ENCODE results near the gene CPED1. TPM values are rescaled to one million over a fixed set of nuclear protein-coding genes. Genes with fewer than 3 reads are reported as not detected.
"Not testable (repeated sequence)": the region's sequence is repeated elsewhere in the genome, so short reads cannot be mapped to it uniquely, and the experiment has no call there.

Gene CPED1
- total RNA-seq, 2 experiments from 2014 or later = not detected

GRCh38 chr7:121057878-121058277 is 69.4 kb downstream of the CPED1 start:
- peaks cover 9% of the 10 kb centered on the region for H3K27me3 Mint-ChIP-seq
- no peak for DNase-seq
- H3K27ac Mint-ChIP-seq = no peak overlapping the region
- CTCF ChIA-PET = interaction anchor here (1.2 to 1.6 kb wide), 2 partner anchors 24 to 70 kb away, joined by 4 to 10 read pairs; partner anchors contain the start of gene CPED1
- intact Hi-C loops (cut with micrococcal nuclease) = no loop called here
- no peak overlapping the region for H3K4me3 Mint-ChIP-seq
- H3K4me1 Mint-ChIP-seq (ENCODE audit: low read depth) = no peaks in the 10 kb centered on the region
- POLR2A ChIA-PET = no interaction called here
- H3K9me3 Mint-ChIP-seq = no peaks in the 10 kb centered on the region
- no peaks in the 10 kb centered on the region for H3K36me3 Mint-ChIP-seq

- intact Hi-C loops (cut with micrococcal nuclease) = no loop called here
- Mint-ChIP-seq H3K27ac (no peak overlapping the region), H3K4me1 (ENCODE audit: low read depth) (no peaks in the 10 kb centered on the region), H3K4me3 (no peak overlapping the region), H3K9me3 (no peaks in the 10 kb centered on the region), H3K36me3 (no peaks in the 10 kb centered on the region), H3K27me3 (peaks cover 10% of the 10 kb centered on the region)
- ChIA-PET CTCF (interaction anchor here (1.1 to 1.6 kb wide), 3 partner anchors 23 to 267 kb away, joined by 4 to 10 read pairs (median 4); partner anchors contain the start of gene CPED1), POLR2A (no interaction called here)
- no peak for DNase-seq
These were observed 70.5 kb downstream of the CPED1 start for GRCh38 chr7:121058975-121059374.

- intact Hi-C loops (cut with micrococcal nuclease); H3K4me3 Mint-ChIP-seq; H3K27me3 Mint-ChIP-seq; H3K9me3 Mint-ChIP-seq; H3K27ac Mint-ChIP-seq; H3K36me3 Mint-ChIP-seq; H3K4me1 Mint-ChIP-seq (ENCODE audit: low read depth); DNase-seq; CTCF ChIA-PET; POLR2A ChIA-PET: not testable (repeated sequence)
These were observed 71.5 kb downstream of the CPED1 start for GRCh38 chr7:121059979-121060509.

DNA sequence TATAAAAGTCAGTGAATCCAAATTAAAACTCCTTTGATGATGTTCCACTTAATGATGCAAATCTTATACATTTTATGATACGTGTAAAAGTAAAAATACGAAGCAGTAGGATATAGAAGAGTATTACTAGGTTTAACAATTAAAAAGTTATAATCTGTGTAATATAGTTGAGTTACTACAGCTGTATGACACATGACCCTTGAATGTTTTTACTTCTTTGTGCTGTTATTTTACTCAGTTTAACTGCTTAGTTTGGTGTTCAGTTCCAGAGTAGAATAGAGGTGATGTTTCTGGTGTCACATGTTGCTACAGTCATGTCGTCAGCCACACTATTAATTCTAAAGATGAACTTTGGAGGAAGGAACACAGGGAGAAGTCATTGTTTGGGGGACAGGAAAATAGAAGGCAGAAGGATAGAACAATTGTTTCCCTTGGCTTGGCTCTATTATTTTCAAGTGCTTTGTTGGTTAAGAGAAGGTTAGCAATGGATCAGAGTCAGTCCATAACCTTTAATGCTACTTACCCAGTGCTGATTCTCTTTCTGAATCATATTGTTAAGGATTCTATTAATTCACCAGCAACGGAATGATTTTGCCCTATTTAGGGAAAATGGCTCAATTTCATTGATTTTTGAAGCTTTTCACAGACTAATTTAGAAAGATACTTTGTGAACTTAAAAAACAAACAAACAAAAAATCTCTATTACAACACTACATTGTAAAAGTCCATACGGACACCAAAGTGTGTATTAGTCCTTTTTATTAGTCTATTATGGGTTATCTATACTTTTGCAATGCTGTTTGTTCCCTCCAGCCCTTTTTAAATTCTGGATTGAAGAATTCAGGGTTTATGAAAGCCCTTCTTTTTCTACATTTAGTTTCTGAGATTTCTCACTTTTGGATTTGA is 73.4 kb downstream of the CPED1 start:
- H3K27ac Mint-ChIP-seq = no peak overlapping the region
- ChIA-PET POLR2A (no interaction called here), CTCF (interaction anchor here (1.2 kb wide), 1 partner anchor 256 kb away, joined by 4 read pairs; no protein-coding TSS in a partner anchor)
- intact Hi-C loops (cut with micrococcal nuclease) = no loop called here
- peaks cover 6% of the 10 kb centered on the region for H3K27me3 Mint-ChIP-seq
- H3K9me3 Mint-ChIP-seq = no peaks in the 10 kb centered on the region
- no peak overlapping the region for H3K4me3 Mint-ChIP-seq
- H3K4me1 Mint-ChIP-seq (ENCODE audit: low read depth) = no peaks in the 10 kb centered on the region
- no peak for DNase-seq
- no peaks in the 10 kb centered on the region for H3K36me3 Mint-ChIP-seq

- POLR2A ChIA-PET = no interaction called here
- no peak overlapping the region for H3K27ac Mint-ChIP-seq
- no peak for DNase-seq
- H3K27me3 Mint-ChIP-seq = peaks cover 6% of the 10 kb centered on the region
- H3K4me3 Mint-ChIP-seq = no peak overlapping the region
- H3K4me1 Mint-ChIP-seq (ENCODE audit: low read depth) = no peaks in the 10 kb centered on the region
- CTCF ChIA-PET = no interaction called here
- no peaks in the 10 kb centered on the region for H3K9me3 Mint-ChIP-seq
- intact Hi-C loops (cut with micrococcal nuclease) = no loop called here
- no peaks in the 10 kb centered on the region for H3K36me3 Mint-ChIP-seq
These were observed 74.3 kb downstream of the CPED1 start for GRCh38 chr7:121062671-121063279.

DNA sequence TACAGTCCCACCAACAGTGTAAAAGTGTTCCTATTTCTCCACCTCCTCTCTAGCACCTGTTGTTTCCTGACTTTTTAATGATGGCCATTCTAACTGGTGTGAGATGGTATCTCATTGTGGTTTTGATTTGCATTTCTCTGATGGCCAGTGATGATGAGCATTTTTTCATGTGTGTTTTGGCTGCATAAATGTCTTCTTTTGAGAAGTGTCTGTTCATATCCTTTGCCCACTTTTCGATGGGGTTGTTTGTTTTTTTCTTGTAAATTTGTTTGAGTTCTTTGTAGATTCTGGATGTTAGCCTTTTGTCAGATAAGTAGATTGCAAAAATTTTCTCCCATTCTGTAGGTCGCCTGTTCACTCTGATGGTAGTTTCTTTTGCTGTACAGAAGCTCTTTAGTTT is 79.2 kb downstream of the CPED1 start:
- peaks cover 11% of the 10 kb centered on the region for H3K27me3 Mint-ChIP-seq
- H3K4me1 Mint-ChIP-seq (ENCODE audit: low read depth); H3K27ac Mint-ChIP-seq; DNase-seq; H3K9me3 Mint-ChIP-seq; intact Hi-C loops (cut with micrococcal nuclease); H3K36me3 Mint-ChIP-seq; H3K4me3 Mint-ChIP-seq; CTCF ChIA-PET; POLR2A ChIA-PET: not testable (repeated sequence)

DNA sequence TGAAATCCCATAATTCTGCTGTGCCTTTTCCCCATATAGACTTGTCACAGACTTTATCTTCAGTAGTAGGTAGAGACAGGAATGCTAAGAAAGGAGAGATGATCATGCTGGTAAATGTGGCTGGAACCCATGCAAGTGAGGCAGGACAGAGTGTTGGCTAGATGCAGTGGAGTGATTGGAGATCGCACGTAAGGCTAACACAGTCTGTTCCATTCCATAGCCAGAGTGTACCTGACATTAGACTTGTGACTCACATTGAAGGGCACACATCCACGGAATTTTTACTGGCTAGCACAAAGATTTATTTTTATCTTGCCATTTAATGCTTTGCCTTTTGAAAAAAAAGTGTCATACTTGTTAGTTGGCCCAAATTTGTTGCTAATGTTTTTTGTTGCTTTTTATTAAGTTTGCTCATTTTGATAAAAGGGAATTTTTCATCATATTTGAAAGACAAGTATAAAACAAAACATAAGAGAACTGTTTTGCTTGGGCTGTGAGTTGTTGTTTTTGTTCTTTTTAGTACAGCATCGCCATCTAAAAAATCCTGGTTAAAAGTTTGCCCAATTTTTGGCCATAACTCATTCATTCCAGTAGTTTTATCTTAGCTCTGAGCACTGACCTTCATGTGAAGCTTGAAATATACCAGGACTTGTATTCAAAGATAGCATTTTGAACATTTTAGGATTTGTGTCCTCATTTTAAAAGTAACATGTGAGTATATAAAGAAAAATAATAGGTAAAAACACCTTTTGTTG is 81.0 kb downstream of the CPED1 start:
- H3K4me3 Mint-ChIP-seq = no peak overlapping the region
- DNase-seq = no peak
- CTCF ChIA-PET = no interaction called here
- H3K4me1 Mint-ChIP-seq (ENCODE audit: low read depth) = no peaks in the 10 kb centered on the region
- H3K27me3 Mint-ChIP-seq = peaks cover 6% of the 10 kb centered on the region
- POLR2A ChIA-PET = no interaction called here
- intact Hi-C loops (cut with micrococcal nuclease) = no loop called here
- no peaks in the 10 kb centered on the region for H3K9me3 Mint-ChIP-seq
- H3K36me3 Mint-ChIP-seq = no peaks in the 10 kb centered on the region
- H3K27ac Mint-ChIP-seq = no peak overlapping the region

DNA sequence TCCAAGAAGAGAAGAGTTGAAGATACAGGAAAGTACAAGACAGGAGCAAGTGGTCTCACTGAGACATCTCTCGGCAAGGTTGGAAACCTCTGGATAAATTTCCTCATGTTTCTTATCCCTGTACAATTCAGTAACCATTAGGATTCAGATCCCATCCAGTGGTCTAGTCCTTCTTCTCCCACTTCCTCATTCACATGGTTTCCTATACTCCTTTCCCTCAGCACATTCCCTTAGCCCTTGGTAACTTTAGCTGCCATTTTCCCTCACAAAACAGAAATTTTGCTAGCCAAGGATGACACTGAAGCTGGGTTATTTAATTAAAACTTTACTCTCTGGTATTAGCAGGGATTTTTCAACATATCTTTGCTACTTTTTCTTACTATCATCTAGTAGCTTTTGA is 82.6 kb downstream of the CPED1 start:
- no peak for DNase-seq
- Mint-ChIP-seq H3K27ac (no peak overlapping the region), H3K36me3 (no peaks in the 10 kb centered on the region), H3K4me3 (no peak overlapping the region), H3K9me3 (no peaks in the 10 kb centered on the region), H3K4me1 (ENCODE audit: low read depth) (no peaks in the 10 kb centered on the region), H3K27me3 (peaks cover 6% of the 10 kb centered on the region)
- CTCF ChIA-PET = interaction anchor here (1.0 kb wide), 1 partner anchor 279 kb away, joined by 5 read pairs; no protein-coding TSS in a partner anchor
- intact Hi-C loops (cut with micrococcal nuclease) = no loop called here
- POLR2A ChIA-PET = no interaction called here

GRCh38 chr7:121071662-121072061 is 83.2 kb downstream of the CPED1 start:
- H3K27ac Mint-ChIP-seq = no peak overlapping the region
- no peaks in the 10 kb centered on the region for H3K4me1 Mint-ChIP-seq (ENCODE audit: low read depth)
- no peaks in the 10 kb centered on the region for H3K36me3 Mint-ChIP-seq
- H3K27me3 Mint-ChIP-seq = peaks cover 9% of the 10 kb centered on the region
- H3K4me3 Mint-ChIP-seq = no peak overlapping the region
- POLR2A ChIA-PET = no interaction called here
- CTCF ChIA-PET = interaction anchor here (1.0 to 1.7 kb wide), 2 partner anchors 10 to 280 kb away, joined by 5 to 6 read pairs; no protein-coding TSS in a partner anchor
- intact Hi-C loops (cut with micrococcal nuclease) = no loop called here
- no peak for DNase-seq
- no peaks in the 10 kb centered on the region for H3K9me3 Mint-ChIP-seq

GRCh38 chr7:121072826-121073225 is 84.3 kb downstream of the CPED1 start:
- DNase-seq = no peak
- no peaks in the 10 kb centered on the region for H3K36me3 Mint-ChIP-seq
- ChIA-PET POLR2A (no interaction called here), CTCF (interaction anchor here (0.7 to 1.7 kb wide), 2 partner anchors 9 to 281 kb away, joined by 3 to 6 read pairs; no protein-coding TSS in a partner anchor)
- H3K27me3 Mint-ChIP-seq = peaks cover 13% of the 10 kb centered on the region
- no peaks in the 10 kb centered on the region for H3K4me1 Mint-ChIP-seq (ENCODE audit: low read depth)
- intact Hi-C loops (cut with micrococcal nuclease) = no loop called here
- H3K4me3 Mint-ChIP-seq = no peak overlapping the region
- H3K27ac Mint-ChIP-seq = no peak overlapping the region
- H3K9me3 Mint-ChIP-seq = no peaks in the 10 kb centered on the region

- no peak for DNase-seq
- Mint-ChIP-seq H3K27me3 (peaks cover 16% of the 10 kb centered on the region), H3K36me3 (no peaks in the 10 kb centered on the region), H3K4me3 (no peak overlapping the region), H3K4me1 (ENCODE audit: low read depth) (no peaks in the 10 kb centered on the region), H3K27ac (no peak overlapping the region), H3K9me3 (no peaks in the 10 kb centered on the region)
- POLR2A ChIA-PET = no interaction called here
- CTCF ChIA-PET = no interaction called here
- intact Hi-C loops (cut with micrococcal nuclease) = no loop called here
These were observed 85.1 kb downstream of the CPED1 start for GRCh38 chr7:121073463-121074099.
